Measurements from ENCODE around the gene RYR1. TPM values are rescaled to one million over a fixed set of nuclear protein-coding genes. Genes with fewer than 3 reads are reported as not detected.
"Not testable (repeated sequence)": the region's sequence is repeated elsewhere in the genome, so short reads cannot be mapped to it uniquely, and the experiment has no call there.

The RYR1 gene
- total RNA-seq, 1 donor = under 0.01 TPM

- Histone ChIP-seq H3K4me1 (ENCODE audit: insufficient read depth, low read length) (no peaks in the 10 kb centered on the region), H3K4me3 (ENCODE audit: insufficient read depth, low read length) (no peak overlapping the region), H3K27me3 (ENCODE audit: insufficient read depth, low read length) (no peaks in the 10 kb centered on the region), H2AFZ (ENCODE audit: low read length) (no peak overlapping the region), H4K20me1 (ENCODE audit: insufficient read depth, low read length) (no peaks in the 10 kb centered on the region), H3K27ac (ENCODE audit: low read depth, low read length) (no peak overlapping the region), H3K79me2 (ENCODE audit: insufficient read depth, low read length) (no peaks in the 10 kb centered on the region), H3K36me3 (ENCODE audit: insufficient read depth, low read length) (no peaks in the 10 kb centered on the region), H3K4me2 (ENCODE audit: insufficient read depth, low read length) (no peak overlapping the region), H3K9me3 (ENCODE audit: low read depth, low read length) (no peaks in the 10 kb centered on the region)
- no peak for TF ChIP-seq CTCF (IDR thresholded peaks at IDR 0.05; ENCODE audit: extremely low read depth, low read depth, low read length)
- peak; percentile 76 for DNase-seq (ENCODE audit: insufficient read length, low spot score, missing footprints)
Observed at GRCh38 chr19:38515896-38516295, 82.4 kb downstream of the RYR1 start.

GRCh38 chr19:38516802-38517201 is 83.3 kb downstream of the RYR1 start:
- H3K4me2 ChIP-seq (ENCODE audit: insufficient read depth, low read length) = no peak overlapping the region
- no peak overlapping the region for H3K4me3 ChIP-seq (ENCODE audit: insufficient read depth, low read length)
- no peaks in the 10 kb centered on the region for H3K4me1 ChIP-seq (ENCODE audit: insufficient read depth, low read length)
- DNase-seq (ENCODE audit: insufficient read length, low spot score, missing footprints) = no peak
- no peaks in the 10 kb centered on the region for H3K27me3 ChIP-seq (ENCODE audit: insufficient read depth, low read length)
- no peaks in the 10 kb centered on the region for H3K79me2 ChIP-seq (ENCODE audit: insufficient read depth, low read length)
- H3K27ac ChIP-seq (ENCODE audit: low read depth, low read length) = no peak overlapping the region
- TF ChIP-seq CTCF (IDR thresholded peaks at IDR 0.05; ENCODE audit: extremely low read depth, low read depth, low read length) = no peak
- H3K9me3 ChIP-seq (ENCODE audit: low read depth, low read length) = no peaks in the 10 kb centered on the region
- no peak overlapping the region for H2AFZ ChIP-seq (ENCODE audit: low read length)
- no peaks in the 10 kb centered on the region for H4K20me1 ChIP-seq (ENCODE audit: insufficient read depth, low read length)
- no peaks in the 10 kb centered on the region for H3K36me3 ChIP-seq (ENCODE audit: insufficient read depth, low read length)

GRCh38 chr19:38517321-38517720 is 83.8 kb downstream of the RYR1 start:
- no peak for TF ChIP-seq CTCF (IDR thresholded peaks at IDR 0.05; ENCODE audit: extremely low read depth, low read depth, low read length)
- no peaks in the 10 kb centered on the region for H3K4me1 ChIP-seq (ENCODE audit: insufficient read depth, low read length)

GRCh38 chr19:38517980-38518379 is 84.5 kb downstream of the RYR1 start:
- H3K27me3 ChIP-seq (ENCODE audit: insufficient read depth, low read length); H2AFZ ChIP-seq (ENCODE audit: low read length); H3K4me2 ChIP-seq (ENCODE audit: insufficient read depth, low read length); H3K4me3 ChIP-seq (ENCODE audit: insufficient read depth, low read length); H3K36me3 ChIP-seq (ENCODE audit: insufficient read depth, low read length); H3K9me3 ChIP-seq (ENCODE audit: low read depth, low read length); H3K4me1 ChIP-seq (ENCODE audit: insufficient read depth, low read length); H3K27ac ChIP-seq (ENCODE audit: low read depth, low read length); H3K79me2 ChIP-seq (ENCODE audit: insufficient read depth, low read length); DNase-seq (ENCODE audit: insufficient read length, low spot score, missing footprints); H4K20me1 ChIP-seq (ENCODE audit: insufficient read depth, low read length): not testable (repeated sequence)

More at GRCh38 chr19:38517321-38517720, 83.8 kb downstream of the RYR1 start:
- Histone ChIP-seq H3K36me3 (ENCODE audit: insufficient read depth, low read length) (no peaks in the 10 kb centered on the region), H3K27ac (ENCODE audit: low read depth, low read length) (no peak overlapping the region), H3K79me2 (ENCODE audit: insufficient read depth, low read length) (no peaks in the 10 kb centered on the region), H2AFZ (ENCODE audit: low read length) (no peak overlapping the region), H3K27me3 (ENCODE audit: insufficient read depth, low read length) (no peaks in the 10 kb centered on the region), H4K20me1 (ENCODE audit: insufficient read depth, low read length) (no peaks in the 10 kb centered on the region), H3K4me2 (ENCODE audit: insufficient read depth, low read length) (no peak overlapping the region), H3K9me3 (ENCODE audit: low read depth, low read length) (no peaks in the 10 kb centered on the region), H3K4me3 (ENCODE audit: insufficient read depth, low read length) (no peak overlapping the region)
- no peak for DNase-seq (ENCODE audit: insufficient read length, low spot score, missing footprints)
